Memory B cell (primary cell): Measurements from ENCODE around the gene CPHXL.

Experiments
- ATAC-seq: fragments of 150-1000 bp; cut with Tn5 transposase; 2 replicates; pipeline ENCODE4 v1.10.0; 2021; ENCODE audit warnings: low read depth, mild to moderate bottlenecking, moderate library complexity
- DNase-seq, 2 donors: peaks; one replicate each; pipeline ENCODE4 v3.0.0; 2022; ENCODE audit warnings: low spot score in 2 of 2
- H3K27ac Mint-ChIP-seq: one replicate; pipeline ENCODE4 v1.8.0; 2022; ENCODE audit warnings: mild to moderate bottlenecking, moderate library complexity, mixed read lengths
- H3K27me3 Mint-ChIP-seq: one replicate; pipeline ENCODE4 v1.8.0; 2022; ENCODE audit warnings: mixed read lengths
- H3K36me3 Mint-ChIP-seq: one replicate; pipeline ENCODE4 v1.8.0; 2022; ENCODE audit warnings: mild to moderate bottlenecking, mixed read lengths
- H3K4me1 Mint-ChIP-seq: one replicate; pipeline ENCODE4 v1.8.0; 2022; ENCODE audit warnings: mixed read lengths
- H3K4me3 Mint-ChIP-seq: one replicate; pipeline ENCODE4 v1.8.0; 2022; ENCODE audit warnings: mild to moderate bottlenecking, moderate library complexity, mixed read lengths
- H3K9me3 Mint-ChIP-seq: one replicate; pipeline ENCODE4 v1.8.0; 2022; ENCODE audit warnings: mixed read lengths

The CPHXL gene

GRCh38 chr16:75742424-75743047, 16.2 kb upstream of the CPHXL start:
- Mint-ChIP-seq H3K27me3 (peaks cover 6% of the 10 kb centered on the region), H3K4me1 (no peaks in the 10 kb centered on the region), H3K9me3 (peaks cover 6% of the 10 kb centered on the region), H3K4me3 (no peak overlapping the region), H3K27ac (no peak overlapping the region), H3K36me3 (peaks cover 2% of the 10 kb centered on the region)
- no peak for ATAC-seq
- DNase-seq = no peak

GRCh38 chr16:75733305-75734211, 7.3 kb upstream of the CPHXL start:
- Mint-ChIP-seq H3K9me3 (no peaks in the 10 kb centered on the region), H3K4me1 (no peaks in the 10 kb centered on the region), H3K27me3 (no peaks in the 10 kb centered on the region), H3K4me3 (no peak overlapping the region), H3K36me3 (no peaks in the 10 kb centered on the region), H3K27ac (no peak overlapping the region)
- DNase-seq = no peak
- no peak for ATAC-seq

- no peaks in the 10 kb centered on the region for H3K4me1 Mint-ChIP-seq
- ATAC-seq (no peak), DNase-seq (no peak)
- no peaks in the 10 kb centered on the region for H3K27me3 Mint-ChIP-seq
- H3K9me3 Mint-ChIP-seq = no peaks in the 10 kb centered on the region
- H3K36me3 Mint-ChIP-seq = no peaks in the 10 kb centered on the region
- no peak overlapping the region for H3K4me3 Mint-ChIP-seq
- no peak overlapping the region for H3K27ac Mint-ChIP-seq
Measured at GRCh38 chr16:75732871-75733270, 6.6 kb upstream of the CPHXL start.

- H3K36me3 Mint-ChIP-seq = no peaks in the 10 kb centered on the region
- H3K27me3 Mint-ChIP-seq = no peaks in the 10 kb centered on the region
- H3K9me3 Mint-ChIP-seq = peaks cover 2% of the 10 kb centered on the region
- no peak overlapping the region for H3K27ac Mint-ChIP-seq
- DNase-seq (no peak), ATAC-seq (no peak)
- no peaks in the 10 kb centered on the region for H3K4me1 Mint-ChIP-seq
- no peak overlapping the region for H3K4me3 Mint-ChIP-seq
Measured at GRCh38 chr16:75727221-75727620, 931 bp upstream of the CPHXL start.

- Mint-ChIP-seq H3K36me3 (peaks cover 5% of the 10 kb centered on the region), H3K4me3 (no peak overlapping the region), H3K9me3 (peaks cover 6% of the 10 kb centered on the region), H3K4me1 (no peaks in the 10 kb centered on the region), H3K27me3 (peaks cover 12% of the 10 kb centered on the region), H3K27ac (no peak overlapping the region)
- DNase-seq (no peak), ATAC-seq (no peak)
Measured at GRCh38 chr16:75718452-75718851, 7.8 kb downstream of the CPHXL start.

GRCh38 chr16:75714661-75715060, 11.6 kb downstream of the CPHXL start:
- peaks cover 9% of the 10 kb centered on the region for H3K9me3 Mint-ChIP-seq
- H3K27ac Mint-ChIP-seq = no peak overlapping the region
- DNase-seq = no peak
- H3K36me3 Mint-ChIP-seq = peaks cover 10% of the 10 kb centered on the region
- no peaks in the 10 kb centered on the region for H3K4me1 Mint-ChIP-seq
- ATAC-seq = no peak
- peaks cover 11% of the 10 kb centered on the region for H3K27me3 Mint-ChIP-seq
- no peak overlapping the region for H3K4me3 Mint-ChIP-seq

GRCh38 chr16:75710344-75710743, 15.9 kb downstream of the CPHXL start:
- DNase-seq = no peak
- Mint-ChIP-seq H3K27ac (no peak overlapping the region), H3K4me3 (no peak overlapping the region), H3K9me3 (peaks cover 8% of the 10 kb centered on the region), H3K27me3 (peaks cover 1% of the 10 kb centered on the region), H3K4me1 (no peaks in the 10 kb centered on the region), H3K36me3 (peaks cover 5% of the 10 kb centered on the region)
- no peak for ATAC-seq

- DNase-seq = no peak
- no peaks in the 10 kb centered on the region for H3K9me3 Mint-ChIP-seq
- no peaks in the 10 kb centered on the region for H3K27me3 Mint-ChIP-seq
- H3K36me3 Mint-ChIP-seq = no peaks in the 10 kb centered on the region
- H3K27ac Mint-ChIP-seq = no peak overlapping the region
- H3K4me1 Mint-ChIP-seq = no peaks in the 10 kb centered on the region
- H3K4me3 Mint-ChIP-seq = no peak overlapping the region
- no peak for ATAC-seq
Measured at GRCh38 chr16:75703306-75703705, 23.0 kb downstream of the CPHXL start.

- DNase-seq = no peak
- Mint-ChIP-seq H3K9me3 (no peaks in the 10 kb centered on the region), H3K27ac (no peak overlapping the region), H3K27me3 (no peaks in the 10 kb centered on the region), H3K4me3 (no peak overlapping the region), H3K4me1 (no peaks in the 10 kb centered on the region), H3K36me3 (no peaks in the 10 kb centered on the region)
- ATAC-seq = no peak
Measured at GRCh38 chr16:75702242-75702641, 24.0 kb downstream of the CPHXL start.

- no peak within 1 kb of the TSS for H3K27ac Mint-ChIP-seq
- H3K36me3 Mint-ChIP-seq = no peaks in the 10 kb centered on the region
- no peak within 1 kb of the TSS for H3K4me3 Mint-ChIP-seq
- DNase-seq = no peak
- no peaks in the 10 kb centered on the region for H3K27me3 Mint-ChIP-seq
- no peaks in the 10 kb centered on the region for H3K4me1 Mint-ChIP-seq
- ATAC-seq = no peak
- H3K9me3 Mint-ChIP-seq = no peaks in the 10 kb centered on the region
Measured at GRCh38 chr16:75701361-75701760, 24.9 kb downstream of the CPHXL start, which contains the start of gene DUXB. Gene DUXB, minus strand, starts transcription at chr16:75701461. Its CDS starts 43 bp downstream, at chr16:75701418.

GRCh38 chr16:75697571-75697970, 28.7 kb downstream of the CPHXL start:
- no peak for ATAC-seq
- Mint-ChIP-seq H3K4me3 (no peak overlapping the region), H3K27ac (no peak overlapping the region), H3K4me1 (no peaks in the 10 kb centered on the region), H3K9me3 (no peaks in the 10 kb centered on the region), H3K36me3 (no peaks in the 10 kb centered on the region), H3K27me3 (no peaks in the 10 kb centered on the region)
- no peak for DNase-seq

- no peak overlapping the region for H3K27ac Mint-ChIP-seq
Measured at GRCh38 chr16:75695708-75696107, 30.6 kb downstream of the CPHXL start.

GRCh38 chr16:75687361-75687760, 38.9 kb downstream of the CPHXL start:
- Mint-ChIP-seq H3K9me3 (peaks cover 7% of the 10 kb centered on the region), H3K27ac (no peak overlapping the region), H3K36me3 (peaks cover 11% of the 10 kb centered on the region), H3K27me3 (no peaks in the 10 kb centered on the region), H3K4me3 (no peak overlapping the region), H3K4me1 (no peaks in the 10 kb centered on the region)
- DNase-seq = no peak
- no peak for ATAC-seq

More at GRCh38 chr16:75695708-75696107, 30.6 kb downstream of the CPHXL start:
- no peaks in the 10 kb centered on the region for H3K4me1 Mint-ChIP-seq
- H3K4me3 Mint-ChIP-seq = no peak overlapping the region
- no peaks in the 10 kb centered on the region for H3K36me3 Mint-ChIP-seq
- DNase-seq = no peak
- H3K9me3 Mint-ChIP-seq = no peaks in the 10 kb centered on the region
- H3K27me3 Mint-ChIP-seq = no peaks in the 10 kb centered on the region
- ATAC-seq = no peak

- H3K36me3 Mint-ChIP-seq = peaks cover 14% of the 10 kb centered on the region
- H3K27me3 Mint-ChIP-seq = no peaks in the 10 kb centered on the region
- H3K4me1 Mint-ChIP-seq = no peaks in the 10 kb centered on the region
- DNase-seq (no peak), ATAC-seq (no peak)
- no peak overlapping the region for H3K4me3 Mint-ChIP-seq
- H3K27ac Mint-ChIP-seq = no peak overlapping the region
- peaks cover 7% of the 10 kb centered on the region for H3K9me3 Mint-ChIP-seq
Measured at GRCh38 chr16:75682308-75682707, 44.0 kb downstream of the CPHXL start.
